HL-60 (cell line): ENCODE measurements around the gene ZNF747.

Source experiments
- DNase-seq, 2 experiments: peaks; one replicate each; pipeline ENCODE4 v3.0.0-alpha.2; 2010 to 2020; ENCODE audit warnings: low read depth in 1 of 2, low spot score in 1 of 2
- H3K27ac ChIP-seq: fragments of 250-450 bp; sonication (Bioruptor Pico); replicated peaks from 2 replicates; pipeline ENCODE4 v1.5.1; 2020; ENCODE audit warnings: mild to moderate bottlenecking, moderate library complexity
- H3K27me3 ChIP-seq: fragments of 250-450 bp; sonication (Bioruptor Pico); 2 replicates; pipeline ENCODE4 v1.5.1; 2021; ENCODE audit warnings: mild to moderate bottlenecking, moderate library complexity; ENCODE audit not compliant: insufficient read depth, poor library complexity, severe bottlenecking
- H3K4me3 ChIP-seq: replicated peaks from 2 replicates; pipeline ENCODE4 v1.5.1; 2011; ENCODE audit warnings: mild to moderate bottlenecking, control low read depth, low read length; ENCODE audit not compliant: insufficient read depth
- CTCF ChIP-seq: IDR thresholded peaks from one replicate; pipeline ENCODE4 v1.5.1; 2011; ENCODE audit warnings: low read length, control low read depth, inconsistent platforms; ENCODE audit not compliant: insufficient read depth
- GABPA ChIP-seq: IDR thresholded peaks from 2 replicates; pipeline ENCODE4 v1.6.1; 2012; ENCODE audit warnings: low read depth
- POLR2AphosphoS5 ChIP-seq: IDR thresholded peaks from 2 replicates; pipeline ENCODE4 v1.6.1; 2012; ENCODE audit warnings: low read depth
- REST ChIP-seq: IDR thresholded peaks from 2 replicates; pipeline ENCODE4 v1.6.1; 2012; ENCODE audit warnings: low read depth; ENCODE audit not compliant: insufficient replicate concordance
- SPI1 ChIP-seq: IDR thresholded peaks from 2 replicates; pipeline ENCODE4 v1.6.1; 2012; ENCODE audit warnings: low read depth, mild to moderate bottlenecking, borderline replicate concordance

The ZNF747 gene

GRCh38 chr16:30569281-30569680 lies 34.6 kb upstream of the ZNF747 start:
- Histone ChIP-seq H3K27me3 (no peaks in the 10 kb centered on the region), H3K4me3 (no peak overlapping the region), H3K27ac (no peak overlapping the region)
- TF ChIP-seq REST: no peak
- TF ChIP-seq GABPA: no peak
- no peak for TF ChIP-seq POLR2AphosphoS5
- DNase-seq: no peak

GRCh38 chr16:30567991-30568638 lies 33.5 kb upstream of the ZNF747 start:
- peak overlapping the region; percentile 49 for H3K27ac ChIP-seq
- H3K27me3 ChIP-seq: no peaks in the 10 kb centered on the region
- DNase-seq: peak; percentile 75 to 87
- H3K4me3 ChIP-seq: no peak overlapping the region
- no peak for TF ChIP-seq GABPA
- no peak for TF ChIP-seq CTCF
- TF ChIP-seq REST: no peak
- TF ChIP-seq POLR2AphosphoS5: no peak
- TF ChIP-seq SPI1: no peak

- Histone ChIP-seq H3K27me3 (no peaks in the 10 kb centered on the region), H3K4me3 (no peak overlapping the region), H3K27ac (peak overlapping the region; percentile 49)
- no peak for DNase-seq
- no peak for TF ChIP-seq CTCF
- no peak for TF ChIP-seq REST
- no peak for TF ChIP-seq POLR2AphosphoS5
- TF ChIP-seq GABPA: no peak
- no peak for TF ChIP-seq SPI1
Observed at GRCh38 chr16:30567160-30567990, 32.7 kb upstream of the ZNF747 start.
